Activated CD8-positive, alpha-beta memory T cell treated with anti-CD3 and anti-CD28 coated beads, Interleukin-2, amount 50 U/mL, for 24 hours (primary cell): ENCODE data around the gene STAMBP.
"Not testable (repeated sequence)": the region's sequence is repeated elsewhere in the genome, so short reads cannot be mapped to it uniquely, and the experiment has no call there.

Source experiments
- DNase-seq: peaks from one replicate; pipeline ENCODE4 v3.0.0-alpha.2; 2020; ENCODE audit errors: extremely low read depth

Gene STAMBP

DNA sequence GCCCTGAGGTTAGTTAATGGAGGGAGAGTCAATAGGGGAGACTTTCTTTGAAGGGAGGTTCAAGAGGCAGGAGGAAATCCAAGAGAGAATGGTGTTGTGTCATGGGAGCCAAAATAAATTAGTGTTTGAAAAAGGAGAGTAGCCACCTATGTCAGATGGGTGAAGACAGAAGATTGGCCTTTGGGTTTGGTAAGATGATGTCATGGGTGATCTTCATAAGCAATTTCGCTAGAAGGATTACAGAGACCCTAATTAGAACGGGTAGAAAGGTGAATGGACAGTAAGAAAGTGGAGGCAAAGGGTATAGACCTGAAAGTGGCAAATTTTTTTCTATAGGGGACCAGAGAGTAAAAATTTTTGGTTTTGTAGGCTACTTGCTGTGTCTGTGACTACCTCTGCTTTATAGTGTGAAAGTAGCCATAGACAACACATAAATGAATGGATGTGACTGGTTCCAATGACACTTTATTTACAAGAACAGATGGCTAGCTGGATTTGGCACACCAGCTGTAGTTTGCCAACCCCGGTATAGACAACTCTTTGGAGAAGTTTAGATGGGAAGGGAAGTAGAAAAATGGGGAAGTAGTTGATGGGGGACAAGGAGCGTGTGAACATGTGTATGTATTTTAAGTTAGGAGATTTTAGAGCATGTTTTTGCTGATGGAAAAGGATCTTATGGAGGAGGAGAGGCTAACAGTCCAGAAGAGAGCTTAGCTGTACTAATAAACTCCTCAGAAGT is 9.3 kb downstream of the STAMBP start:
- DNase-seq: no peak

DNA sequence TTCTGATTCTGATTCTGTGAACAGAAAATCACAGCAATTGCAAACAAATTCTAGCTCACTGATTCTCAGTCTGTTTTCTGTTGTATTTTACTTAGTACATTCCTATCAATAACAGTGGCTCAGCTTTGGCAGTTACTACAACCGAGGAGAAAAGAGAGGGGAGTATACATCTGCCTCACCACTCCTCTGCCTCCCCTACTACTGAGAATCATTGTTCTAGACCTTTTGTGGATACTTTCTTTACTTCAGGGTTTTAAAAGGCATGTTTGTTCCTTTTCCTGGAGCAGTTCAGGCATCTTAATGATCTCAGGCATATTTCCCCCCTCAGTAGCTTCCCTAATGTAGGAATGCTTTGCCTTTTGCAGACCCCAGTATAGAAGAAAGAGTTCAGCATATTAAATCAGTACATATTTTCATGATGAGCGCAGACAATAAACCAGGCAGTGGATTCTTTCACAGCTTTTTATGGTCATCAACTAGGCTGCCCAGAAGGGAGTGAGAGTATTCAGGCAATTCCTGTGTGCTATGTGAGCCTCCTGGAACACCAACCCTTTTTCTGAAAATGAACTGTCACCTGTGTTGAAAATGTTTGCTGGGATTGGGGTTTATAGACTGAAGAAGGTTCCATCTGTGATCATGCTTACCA is 10.3 kb downstream of the STAMBP start:
- no peak for DNase-seq

DNA sequence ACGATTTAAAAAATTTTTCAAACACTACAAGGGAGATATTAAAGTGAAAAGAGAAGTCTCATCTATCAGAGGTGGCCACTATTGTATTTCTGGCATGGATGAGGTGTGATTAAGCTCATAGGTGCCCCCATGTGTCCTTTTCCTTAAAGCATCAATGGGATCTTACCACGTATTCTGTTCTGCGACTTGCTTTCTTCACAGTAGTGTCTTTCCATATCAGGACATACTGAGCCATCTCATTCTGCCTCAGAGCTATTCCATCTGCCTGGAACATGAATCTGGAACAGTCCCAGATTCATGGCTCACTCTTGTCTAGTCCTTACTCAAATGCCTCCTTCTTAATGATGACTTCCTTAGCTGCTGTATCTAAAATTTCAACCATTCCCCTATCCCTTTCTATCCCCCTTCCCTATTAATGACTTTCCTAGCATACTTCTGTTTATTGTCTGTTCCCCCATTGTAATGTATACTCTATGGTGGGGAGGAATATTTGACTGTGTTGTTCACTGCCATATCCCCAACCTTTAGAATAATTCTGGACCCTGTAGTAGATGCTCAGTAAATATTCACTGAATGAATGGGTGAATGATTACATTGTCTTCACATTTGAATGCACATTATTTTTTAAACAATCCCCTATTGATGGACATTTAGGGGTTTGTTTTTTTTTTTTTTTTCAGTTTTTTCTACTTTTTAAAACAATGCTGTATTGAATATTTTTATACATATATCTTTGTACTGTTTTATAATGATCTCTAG is 11.1 kb downstream of the STAMBP start:
- no peak for DNase-seq

DNA sequence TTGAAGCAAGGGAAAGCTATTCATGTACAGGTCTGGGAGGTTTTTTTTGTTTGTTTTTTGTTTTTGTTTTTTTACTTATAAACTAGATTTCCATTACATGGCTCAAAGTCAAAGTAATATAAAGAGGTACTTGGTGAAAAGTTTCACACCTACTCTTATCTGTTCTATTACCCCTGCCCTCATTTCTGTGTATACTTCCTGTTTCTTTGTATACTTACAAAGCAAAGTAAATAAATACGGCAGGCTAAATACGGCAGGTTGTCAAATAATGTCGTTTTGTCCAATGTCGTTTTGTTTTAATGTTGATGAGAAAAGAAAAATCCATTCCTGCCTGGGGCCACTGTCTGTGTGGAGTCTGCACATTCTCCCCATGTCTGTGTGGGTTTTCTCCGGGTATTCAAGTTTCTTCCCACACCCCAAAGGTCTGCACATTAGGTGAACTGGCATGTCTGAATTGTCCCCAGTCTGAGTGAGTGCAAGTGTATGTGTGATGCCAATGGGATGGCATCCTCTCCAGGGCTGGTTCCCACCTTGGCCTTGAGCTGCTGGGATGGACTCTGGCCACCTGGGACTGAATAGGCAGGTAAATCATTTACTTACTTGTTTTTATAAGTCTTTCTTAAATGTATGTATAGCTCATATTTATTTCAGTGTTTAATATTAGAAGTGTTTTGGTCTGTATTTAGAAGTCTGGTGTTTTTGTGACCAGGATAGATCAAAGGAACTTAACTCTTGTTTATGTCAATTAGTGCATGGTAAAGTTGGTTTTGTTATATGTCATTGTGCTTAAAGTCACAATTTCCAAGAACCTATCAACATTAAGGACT is 13.4 kb downstream of the STAMBP start:
- DNase-seq: no peak

DNA sequence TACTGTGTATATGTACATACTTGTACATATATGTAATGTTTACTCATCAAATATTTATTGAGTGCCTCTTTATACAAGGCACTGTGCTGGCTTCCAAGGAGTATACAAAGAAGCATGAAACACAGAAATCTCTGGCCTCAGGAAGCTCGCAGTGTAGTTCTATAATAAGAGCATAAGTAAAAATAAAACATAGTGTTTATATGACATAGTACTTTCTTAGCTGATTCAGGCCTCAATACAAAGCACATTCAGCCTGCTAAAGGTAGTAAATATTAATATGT is 13.9 kb downstream of the STAMBP start:
- DNase-seq: no peak

DNA sequence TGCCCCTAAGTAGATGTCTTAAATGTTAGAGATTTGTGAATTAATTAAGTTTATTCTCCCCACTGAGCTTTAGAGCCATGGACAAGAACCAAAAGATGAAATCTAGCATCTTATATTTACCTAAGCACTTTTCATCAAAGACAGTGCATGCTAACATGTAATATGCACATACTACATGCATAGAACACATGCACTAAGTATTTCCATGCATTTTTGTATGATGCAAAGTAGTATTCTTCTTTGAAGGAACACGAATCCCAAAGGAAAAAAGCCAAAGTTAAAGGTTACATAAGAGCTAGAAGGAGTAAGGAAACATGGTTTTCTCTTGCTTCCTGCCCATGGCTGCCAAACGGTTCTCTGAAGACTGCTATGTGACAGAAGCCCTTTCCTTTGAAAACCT is 15.3 kb downstream of the STAMBP start:
- no peak for DNase-seq

DNA sequence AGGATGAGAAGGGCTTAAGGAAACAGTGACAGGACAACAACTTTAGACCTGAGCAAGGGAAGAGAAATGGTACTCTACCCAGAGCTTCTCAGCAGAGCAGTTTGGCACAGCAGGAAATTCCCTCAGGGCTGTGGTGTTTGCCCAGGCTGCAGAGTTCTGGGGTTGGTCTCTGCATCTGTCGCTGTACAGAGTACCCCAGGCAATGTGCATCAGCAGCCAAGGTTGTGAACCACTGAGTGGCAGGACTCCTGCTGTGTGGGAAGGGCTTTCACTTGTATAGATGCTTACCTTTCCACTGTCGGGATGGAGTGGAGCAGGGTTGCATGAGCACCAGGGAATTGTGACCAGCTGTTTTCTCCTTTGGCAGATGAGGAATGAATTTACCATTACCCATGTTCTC is 21.2 kb downstream of the STAMBP start:
- no peak for DNase-seq

DNA sequence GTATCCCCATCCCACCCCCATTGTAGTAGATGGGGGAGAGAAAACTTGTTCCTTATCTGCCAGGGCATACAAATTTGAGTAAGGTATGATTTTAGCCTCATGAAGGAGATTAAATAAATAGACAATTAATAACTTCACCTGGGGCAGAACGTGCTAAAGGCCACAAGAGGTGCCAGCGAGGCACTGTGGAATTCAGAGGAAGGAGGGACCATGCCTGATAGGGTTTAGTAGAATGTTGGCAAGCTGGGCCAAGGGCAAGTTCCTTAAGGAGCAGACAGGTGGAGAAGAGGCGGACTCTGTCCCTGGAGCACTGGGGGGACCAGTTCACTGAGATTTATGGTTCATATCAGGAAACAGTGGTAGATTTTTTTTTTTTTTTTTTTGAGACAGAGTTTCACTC is 22.5 kb downstream of the STAMBP start:
- DNase-seq: no peak

DNA sequence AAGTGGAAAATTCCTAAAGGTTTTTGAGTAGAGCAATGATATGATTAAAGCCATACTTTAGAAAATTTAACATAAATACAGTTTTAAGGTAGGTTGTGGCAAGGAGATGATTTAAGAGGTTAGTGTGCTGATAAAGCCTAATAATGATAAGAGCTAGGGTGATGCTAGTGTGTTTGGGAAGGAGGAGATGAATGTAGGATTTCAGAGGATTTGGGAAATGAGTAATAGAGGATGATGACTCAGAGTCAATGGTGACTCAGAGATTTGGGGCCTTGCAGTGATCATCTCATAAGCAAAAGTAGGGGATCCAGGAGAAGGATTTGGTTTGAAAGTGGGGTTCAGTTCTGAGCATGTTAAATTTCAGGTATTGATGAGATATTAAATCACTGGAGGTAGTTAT is 23.3 kb downstream of the STAMBP start:
- DNase-seq: no peak

DNA sequence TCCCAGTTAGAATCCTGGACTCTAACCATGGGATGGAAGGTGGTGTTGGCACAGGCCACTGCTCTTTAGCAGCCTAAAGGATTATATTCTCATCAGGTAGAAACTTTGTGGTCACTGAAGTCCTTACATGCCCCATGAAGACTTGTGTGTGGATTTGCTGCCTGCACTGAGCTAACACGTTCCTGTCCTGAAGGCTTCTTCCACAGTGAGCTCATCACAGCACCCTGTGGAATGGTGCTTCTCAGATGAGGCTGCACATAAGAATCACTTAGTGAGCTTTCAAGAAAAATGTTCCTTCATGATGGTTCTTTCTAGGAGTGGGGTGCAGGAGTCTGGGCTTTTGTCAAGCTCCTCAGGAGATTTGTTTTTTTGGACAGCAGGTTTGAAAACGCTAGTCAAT is 26.8 kb downstream of the STAMBP start:
- DNase-seq: no peak

DNA sequence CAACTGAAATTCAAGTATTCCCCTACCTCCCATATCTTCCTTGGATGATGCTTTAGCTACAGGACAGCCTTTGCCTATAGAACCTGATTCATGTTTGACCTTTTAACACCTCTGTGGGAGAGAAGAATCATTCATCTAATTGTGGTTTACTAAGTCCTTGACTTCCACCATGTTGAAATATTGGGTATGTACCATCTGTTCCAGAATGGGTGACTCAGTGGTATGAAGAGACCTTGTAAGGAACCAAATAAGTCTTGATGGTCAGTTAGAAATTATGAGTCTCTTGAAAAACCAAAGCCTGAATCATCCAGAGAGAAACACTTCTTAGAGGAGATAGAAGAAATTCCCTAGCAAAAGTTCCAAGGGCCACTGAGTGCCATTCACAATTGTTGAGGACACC is 27.5 kb downstream of the STAMBP start:
- no peak for DNase-seq

DNA sequence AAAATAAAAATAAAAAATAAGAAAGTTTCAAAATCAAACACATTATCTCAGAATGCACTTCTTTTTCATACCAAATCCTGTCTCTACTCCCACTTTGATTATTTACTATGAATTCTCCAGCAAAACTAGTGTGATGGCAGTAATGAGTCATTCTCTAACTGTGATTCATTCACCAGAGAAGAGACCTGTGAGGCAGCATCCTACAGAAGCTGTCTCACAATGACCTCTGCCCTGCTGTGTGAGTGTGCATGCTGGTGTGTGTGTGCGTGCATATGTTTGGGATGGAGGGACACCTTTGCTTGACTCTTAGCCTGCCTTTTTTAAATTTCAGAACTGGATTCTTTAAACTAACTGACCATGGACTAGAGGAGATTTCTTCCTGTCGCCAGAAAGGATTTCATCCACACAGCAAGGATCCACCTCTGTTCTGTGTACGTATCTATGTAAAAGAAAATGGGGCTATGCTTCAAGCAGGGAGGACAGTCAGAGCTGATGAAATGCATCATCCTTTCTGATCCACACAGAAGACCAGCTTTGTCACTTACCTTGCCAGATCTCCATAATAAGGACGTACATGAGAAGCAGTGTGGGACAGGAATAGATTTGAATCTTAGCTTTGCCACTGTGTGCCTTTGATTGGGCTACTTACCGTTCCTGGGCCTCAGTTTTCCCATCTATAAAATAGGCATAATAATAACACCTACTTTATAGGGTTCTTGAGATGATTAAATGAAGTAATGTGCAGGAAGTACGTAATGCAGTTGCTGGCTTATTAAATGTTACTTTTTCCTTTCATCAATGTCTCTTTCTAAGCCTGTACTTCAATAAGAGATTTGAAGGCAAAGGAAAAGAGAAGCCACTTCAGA is 31.2 kb downstream of the STAMBP start:
- DNase-seq: peak; percentile 23

DNA sequence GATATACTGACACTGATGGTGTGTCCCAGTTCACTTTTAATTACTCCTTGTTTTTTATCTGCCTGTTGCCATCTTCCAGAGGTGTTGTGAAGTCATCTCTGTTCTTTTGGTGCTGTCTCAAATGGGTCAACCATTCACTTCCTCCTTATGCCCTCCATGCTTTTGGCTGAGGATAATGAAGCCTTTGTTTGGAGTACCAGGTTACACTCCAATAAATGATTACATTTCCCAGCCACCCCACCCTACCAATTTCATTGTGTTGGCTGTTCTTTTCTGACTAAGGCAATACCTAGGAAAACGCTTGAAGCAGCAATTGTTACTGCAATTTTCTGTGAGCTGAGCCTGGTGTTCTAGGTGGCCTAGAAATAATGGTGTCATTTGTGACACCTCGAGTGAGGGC is 34.2 kb downstream of the STAMBP start:
- no peak for DNase-seq

DNA sequence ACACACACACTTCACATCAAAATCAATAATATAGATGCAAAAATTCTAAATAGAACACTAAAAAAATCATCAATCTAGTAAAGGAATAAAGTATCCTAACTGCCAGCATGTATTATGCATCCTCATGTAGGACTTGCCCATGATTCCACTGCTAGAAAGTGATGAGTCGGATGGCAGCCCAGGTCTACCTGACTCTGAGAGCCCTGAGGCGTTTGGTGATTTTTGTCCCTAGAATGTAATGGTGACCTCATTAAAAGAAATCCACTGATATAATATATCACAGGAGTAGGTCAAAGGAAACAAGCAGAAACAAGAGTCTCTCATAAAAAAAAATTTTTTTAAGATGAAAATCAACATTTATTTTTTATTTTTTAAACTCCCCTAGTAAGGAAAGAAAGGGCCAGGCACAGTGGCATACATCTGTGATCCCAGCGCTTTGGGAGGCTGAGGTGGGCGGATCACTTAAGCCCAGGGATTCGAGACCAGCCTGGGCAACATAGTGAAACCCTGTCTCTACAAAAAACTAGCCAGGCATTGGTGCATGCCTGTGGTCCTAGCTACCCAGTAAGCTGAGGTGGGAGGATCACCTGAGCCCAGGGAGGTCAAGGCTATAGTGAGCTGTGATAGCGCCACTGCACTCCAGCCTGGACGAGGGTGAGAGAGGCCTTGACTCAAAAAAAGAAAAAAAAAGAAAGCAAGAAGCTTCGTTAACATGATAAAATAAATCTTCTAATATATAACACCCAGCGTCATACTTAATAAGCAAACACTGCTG is 39.6 kb downstream of the STAMBP start:
- DNase-seq: no peak

DNA sequence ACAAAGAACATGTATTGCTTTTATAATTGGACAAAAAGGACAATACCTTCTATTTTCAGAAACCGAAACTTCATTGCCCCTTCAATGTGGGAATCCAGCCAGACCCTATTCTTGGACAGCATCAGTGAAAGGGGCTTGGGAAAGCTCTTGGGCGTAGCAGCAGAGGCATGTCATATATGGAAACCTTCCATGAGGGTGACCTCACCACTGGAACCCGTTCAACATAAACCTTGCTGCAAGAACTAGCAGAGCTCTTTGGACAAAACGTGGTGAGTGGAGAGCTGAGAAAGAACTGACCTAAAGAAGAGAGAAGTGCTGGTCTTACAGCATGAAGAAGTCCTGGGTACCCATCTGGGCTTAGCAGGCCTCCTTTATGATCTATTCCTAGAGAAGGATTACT is 41.3 kb downstream of the STAMBP start:
- no peak for DNase-seq

DNA sequence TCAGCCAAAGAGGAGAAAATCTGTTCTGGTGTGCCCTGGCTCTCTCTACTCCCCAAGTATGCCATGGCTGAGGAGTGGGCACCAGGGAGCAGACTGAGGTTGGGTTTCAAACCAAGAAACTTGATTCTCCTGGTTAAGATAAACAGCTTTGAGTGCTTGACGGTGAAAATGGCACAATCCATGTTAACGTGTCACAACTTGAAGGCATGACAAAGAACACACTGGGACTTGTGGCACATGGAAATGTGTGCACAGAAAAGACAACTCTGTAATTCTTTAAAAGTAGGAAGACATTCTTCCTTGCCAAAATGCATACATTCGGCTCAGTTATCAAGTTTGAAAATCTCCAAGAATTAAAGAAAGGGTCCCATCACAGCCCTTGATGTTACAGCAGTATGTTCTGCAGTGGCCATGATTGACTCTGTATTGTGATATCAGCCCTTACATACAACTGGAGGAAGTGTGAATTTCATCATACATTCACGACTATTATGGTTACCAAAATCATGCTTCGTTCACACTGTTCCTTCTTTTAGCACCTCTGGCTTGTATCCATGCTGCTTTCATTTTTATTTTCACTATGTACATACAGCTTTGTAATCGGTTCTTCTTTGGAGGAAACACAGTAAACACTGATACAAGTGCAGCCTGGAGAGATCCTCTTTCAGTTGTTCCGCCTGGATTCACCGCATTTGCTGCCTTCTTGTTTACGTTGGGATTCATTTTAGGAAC is 48.5 kb downstream of the STAMBP start:
- DNase-seq: no peak

DNA sequence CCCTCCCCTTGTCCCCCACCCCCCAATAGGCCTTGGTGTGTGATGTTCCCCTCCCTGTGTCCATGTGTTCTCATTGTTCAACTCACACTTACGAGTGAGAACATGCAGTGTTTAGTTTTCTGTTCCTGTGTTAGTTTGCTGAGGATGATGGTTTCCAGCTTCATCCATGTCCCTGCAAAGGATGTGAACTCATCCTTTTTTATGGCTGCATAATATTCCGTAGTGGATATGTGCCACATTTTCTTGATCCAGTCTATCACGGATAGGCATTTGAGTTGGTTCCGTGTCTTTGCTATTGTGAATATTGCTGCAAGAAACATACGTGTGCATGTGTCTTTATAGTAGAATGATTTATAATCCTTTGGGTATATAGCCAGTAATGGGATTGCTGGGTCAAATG is 49.2 kb downstream of the STAMBP start:
- not testable (repeated sequence) for DNase-seq

DNA sequence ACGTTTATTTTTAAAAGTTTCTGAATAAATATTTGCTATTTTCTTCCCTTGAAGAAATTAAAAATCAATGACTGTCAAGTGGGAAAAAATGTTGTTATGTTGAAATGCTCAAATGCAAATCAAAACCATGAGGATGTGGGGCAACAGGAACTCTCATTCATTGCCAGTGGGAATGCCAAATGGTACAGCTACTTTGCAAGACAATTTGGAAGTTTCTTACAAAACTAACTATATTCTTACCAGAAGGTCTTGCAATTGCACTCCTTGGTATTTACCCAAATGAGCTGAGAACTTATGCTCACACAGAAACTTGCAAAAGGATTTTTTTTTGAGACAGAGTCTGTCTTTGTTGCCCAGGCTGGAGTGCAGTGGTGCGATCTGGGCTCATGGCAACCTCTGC is 56.6 kb downstream of the STAMBP start:
- DNase-seq: no peak

DNA sequence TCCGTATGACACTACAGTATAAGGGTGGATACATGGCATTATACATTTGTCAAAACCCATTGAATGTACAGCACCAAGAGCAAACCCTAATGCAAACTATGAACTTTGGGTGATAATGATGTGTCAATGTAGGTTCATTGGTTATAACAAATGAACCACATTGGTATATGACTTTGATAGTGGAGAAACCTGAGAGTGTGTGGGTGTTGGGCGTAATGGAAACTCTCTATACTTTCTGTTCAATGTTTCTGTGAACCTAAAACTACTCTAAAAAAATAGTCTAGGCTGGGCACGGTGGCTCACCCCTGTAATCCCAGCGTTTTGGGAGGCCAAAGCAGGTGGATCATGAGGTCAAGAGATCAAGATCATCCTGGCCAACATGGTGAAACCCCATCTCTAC is 57.6 kb downstream of the STAMBP start:
- DNase-seq: peak; percentile 27
